RWPE2 (cell line): ENCODE data around the gene ARL10.

Experiments
- ATAC-seq: fragments of 200-7000 bp; cut with Tn5 transposase; 3 replicates; pipeline ENCODE4 v1.9.1; 2021; ENCODE audit warnings: low read depth
- DNase-seq: peaks from one replicate; pipeline ENCODE4 v3.0.0-alpha.2; 2020; ENCODE audit warnings: low spot score
- H3K27ac ChIP-seq: fragments of 450-650 bp; 2 replicates; pipeline ENCODE4 v1.5.1; 2017; ENCODE audit warnings: mild to moderate bottlenecking; ENCODE audit not compliant: poor library complexity, severe bottlenecking
- H3K27me3 ChIP-seq: fragments of 250-450 bp; sonication (Bioruptor Pico); 2 replicates; pipeline ENCODE4 v1.5.1; 2021; ENCODE audit warnings: mild to moderate bottlenecking, moderate library complexity; ENCODE audit not compliant: insufficient read depth, poor library complexity, severe bottlenecking
- H3K36me3 ChIP-seq: fragments of 250-450 bp; sonication (Bioruptor Pico); 2 replicates; pipeline ENCODE4 v1.5.1; 2020; ENCODE audit warnings: low read depth, mild to moderate bottlenecking, moderate library complexity
- H3K4me1 ChIP-seq: fragments of 250-450 bp; sonication (Bioruptor Pico); 2 replicates; pipeline ENCODE4 v1.5.1; 2021; ENCODE audit warnings: mild to moderate bottlenecking, moderate library complexity; ENCODE audit not compliant: insufficient read depth, poor library complexity, severe bottlenecking
- H3K4me3 ChIP-seq: fragments of 250-450 bp; sonication (Bioruptor Pico); 2 replicates; pipeline ENCODE4 v1.5.1; 2021; ENCODE audit warnings: mild to moderate bottlenecking, moderate library complexity; ENCODE audit not compliant: severe bottlenecking
- H3K9me3 ChIP-seq: fragments of 250-450 bp; sonication (Bioruptor Pico); 2 replicates; pipeline ENCODE4 v1.5.1; 2021; ENCODE audit warnings: mild to moderate bottlenecking, moderate library complexity; ENCODE audit not compliant: severe bottlenecking
- TF ChIP-seq, protein P1 (sequence below): fragments of 450-650 bp; IDR thresholded peaks from one replicate; pipeline ENCODE4 v1.5.1; 2017; ENCODE audit warnings: mild to moderate bottlenecking, moderate library complexity; ENCODE audit not compliant: poor library complexity, severe bottlenecking

The ARL10 gene

DNA sequence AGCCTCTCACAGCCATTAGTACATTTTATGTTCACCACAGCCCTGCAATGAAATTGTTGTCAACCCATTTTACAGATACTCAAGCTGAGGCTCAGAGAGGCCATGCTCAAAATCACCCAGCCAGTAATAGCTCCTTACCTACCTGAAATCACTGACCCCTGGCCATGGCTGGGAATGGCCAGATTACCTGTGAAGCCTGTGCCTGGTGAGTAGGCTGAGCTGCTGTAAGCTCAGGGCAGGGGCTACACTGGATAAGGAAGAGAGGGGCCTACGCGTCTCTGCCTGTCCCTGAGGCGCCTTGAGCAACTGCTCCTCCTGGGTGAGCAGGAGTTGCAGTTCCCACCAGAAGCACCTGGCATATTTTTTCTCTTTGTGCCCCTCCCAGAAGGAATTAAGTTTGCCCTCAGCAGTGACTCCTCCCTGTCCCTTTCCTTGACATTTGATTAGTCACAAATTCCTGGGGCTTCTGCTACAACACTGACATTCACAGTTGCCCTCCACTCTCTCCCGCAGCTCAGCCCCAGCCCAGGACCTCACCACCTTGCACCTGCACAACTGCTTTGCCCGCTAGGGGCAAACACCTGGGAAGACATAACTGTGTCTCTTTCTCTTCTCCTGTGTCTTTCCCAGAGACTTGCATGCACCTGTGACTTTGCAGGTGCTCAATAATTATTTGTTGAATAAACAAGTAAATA is 45.3 kb downstream of the ARL10 start:
- H3K4me3 ChIP-seq, result no peak overlapping the region
- TF ChIP-seq, protein P1, sequence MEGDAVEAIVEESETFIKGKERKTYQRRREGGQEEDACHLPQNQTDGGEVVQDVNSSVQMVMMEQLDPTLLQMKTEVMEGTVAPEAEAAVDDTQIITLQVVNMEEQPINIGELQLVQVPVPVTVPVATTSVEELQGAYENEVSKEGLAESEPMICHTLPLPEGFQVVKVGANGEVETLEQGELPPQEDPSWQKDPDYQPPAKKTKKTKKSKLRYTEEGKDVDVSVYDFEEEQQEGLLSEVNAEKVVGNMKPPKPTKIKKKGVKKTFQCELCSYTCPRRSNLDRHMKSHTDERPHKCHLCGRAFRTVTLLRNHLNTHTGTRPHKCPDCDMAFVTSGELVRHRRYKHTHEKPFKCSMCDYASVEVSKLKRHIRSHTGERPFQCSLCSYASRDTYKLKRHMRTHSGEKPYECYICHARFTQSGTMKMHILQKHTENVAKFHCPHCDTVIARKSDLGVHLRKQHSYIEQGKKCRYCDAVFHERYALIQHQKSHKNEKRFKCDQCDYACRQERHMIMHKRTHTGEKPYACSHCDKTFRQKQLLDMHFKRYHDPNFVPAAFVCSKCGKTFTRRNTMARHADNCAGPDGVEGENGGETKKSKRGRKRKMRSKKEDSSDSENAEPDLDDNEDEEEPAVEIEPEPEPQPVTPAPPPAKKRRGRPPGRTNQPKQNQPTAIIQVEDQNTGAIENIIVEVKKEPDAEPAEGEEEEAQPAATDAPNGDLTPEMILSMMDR, result peak; percentile 67

DNA sequence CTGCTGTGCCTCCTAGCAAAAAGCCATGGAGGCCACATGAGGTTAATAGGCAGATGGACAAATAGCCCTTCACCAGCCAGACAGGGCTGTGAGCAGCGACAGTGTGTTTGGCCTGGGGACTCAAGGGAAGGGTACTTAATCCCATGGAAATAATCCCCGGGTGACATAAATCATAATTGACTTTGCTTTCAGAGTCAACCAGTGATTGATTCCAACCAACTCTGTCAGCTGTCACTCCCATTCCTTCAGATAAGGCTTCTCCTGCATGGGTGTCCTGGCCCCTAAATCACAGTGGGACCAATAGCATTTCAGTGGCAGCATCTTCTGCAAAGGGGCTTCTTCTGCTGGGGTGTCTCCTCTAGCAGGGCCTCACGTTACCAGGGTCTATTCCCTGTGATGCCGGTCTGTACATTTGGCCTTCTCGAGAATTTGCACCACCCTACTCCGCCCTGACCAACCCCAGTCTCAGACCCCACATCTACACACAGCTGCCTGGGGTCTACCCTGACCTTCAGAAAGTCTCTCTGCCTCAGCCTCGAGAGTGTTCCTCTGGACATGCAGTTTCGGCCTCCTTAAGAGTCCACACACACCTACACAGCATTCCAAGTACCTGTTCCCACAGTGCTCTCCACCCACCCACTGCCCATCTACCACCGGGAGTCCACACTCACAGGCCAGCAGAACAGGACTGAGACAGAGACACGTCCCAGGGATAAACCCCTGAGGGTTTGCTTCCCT is 47.4 kb downstream of the ARL10 start:
- no peak for ATAC-seq
- TF ChIP-seq, protein P1, result no peak
- peaks cover 60% of the 10 kb centered on the region for H3K4me1 ChIP-seq
- peak overlapping the region; percentile 94 for H3K27ac ChIP-seq
- peaks cover 39% of the 10 kb centered on the region for H3K36me3 ChIP-seq
- no peaks in the 10 kb centered on the region for H3K27me3 ChIP-seq
- no peak overlapping the region for H3K4me3 ChIP-seq
- no peak for DNase-seq
- H3K9me3 ChIP-seq, result no peaks in the 10 kb centered on the region

More for the DNA sequence above, 45.3 kb downstream of the ARL10 start:
- DNase-seq, result peak; percentile 60
- H3K9me3 ChIP-seq, result no peaks in the 10 kb centered on the region
- peak; percentile 52 for ATAC-seq
- H3K27ac ChIP-seq, result peak overlapping the region; percentile 94
- peaks cover 55% of the 10 kb centered on the region for H3K4me1 ChIP-seq
- peaks cover 59% of the 10 kb centered on the region for H3K36me3 ChIP-seq
- H3K27me3 ChIP-seq, result no peaks in the 10 kb centered on the region

GRCh38 chr5:176413255-176413565 is 47.9 kb downstream of the ARL10 start:
- Histone ChIP-seq H3K27me3 (no peaks in the 10 kb centered on the region), H3K36me3 (peaks cover 34% of the 10 kb centered on the region), H3K4me3 (no peak overlapping the region), H3K9me3 (no peaks in the 10 kb centered on the region), H3K4me1 (peaks cover 65% of the 10 kb centered on the region), H3K27ac (peak overlapping the region; percentile 94)
- TF ChIP-seq, protein P1, result no peak
- peak; percentile 41 for ATAC-seq
- peak; percentile 90 for DNase-seq

DNA sequence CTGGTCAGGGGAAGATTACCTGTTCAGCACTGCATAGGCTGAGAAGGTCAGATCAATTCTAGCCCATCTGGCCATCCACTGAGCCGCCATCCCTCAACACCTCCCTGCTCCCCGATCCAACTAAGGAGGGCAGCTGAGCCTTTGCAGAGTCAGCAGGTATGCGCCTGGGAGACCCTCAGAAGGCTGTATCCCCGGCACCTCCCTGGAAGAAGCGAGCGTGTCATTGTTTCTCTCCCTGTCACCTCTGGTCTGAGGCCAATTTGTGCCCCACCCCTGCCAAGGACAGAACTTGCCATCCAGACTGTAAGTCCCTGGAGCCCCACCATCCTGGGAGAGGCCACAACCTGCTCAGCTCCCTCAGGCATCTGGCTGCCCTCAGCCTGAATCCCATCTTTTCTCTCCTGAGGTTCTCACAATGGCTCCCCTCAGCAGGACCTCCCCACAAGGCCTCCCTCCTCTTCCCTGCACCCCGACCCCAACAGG is 48.5 kb downstream of the ARL10 start:
- H3K27me3 ChIP-seq, result no peaks in the 10 kb centered on the region
- peaks cover 69% of the 10 kb centered on the region for H3K4me1 ChIP-seq
- no peak overlapping the region for H3K4me3 ChIP-seq
- ATAC-seq (no peak), DNase-seq (no peak)
- peak overlapping the region; percentile 94 for H3K27ac ChIP-seq
- TF ChIP-seq, protein P1, result no peak
- H3K9me3 ChIP-seq, result no peaks in the 10 kb centered on the region
- H3K36me3 ChIP-seq, result peaks cover 30% of the 10 kb centered on the region
